Activated CD4-positive, alpha-beta T cell treated with anti-CD3 and anti-CD28 coated beads, Interleukin-10, Interleukin-2, amounts not matched to agents 100 ng/mL and 50 ng/mL, durations not matched to agents 16 hours and 8 hours (primary cell): ENCODE data around the gene TRERF1.
A peak's percentile ranks its signal among the peaks of the same experiment; 100 is the strongest.

Experiments used
- DNase-seq: peaks from one replicate; pipeline ENCODE4 v3.0.0-alpha.2; 2020

TRERF1 gene

GRCh38 chr6:42393339-42393738 lies 58.4 kb downstream of the TRERF1 start:
- no peak for DNase-seq

- DNase-seq = no peak
Measured at GRCh38 chr6:42392833-42393232, 58.9 kb downstream of the TRERF1 start.

- DNase-seq = no peak
Measured at GRCh38 chr6:42391441-42391840, 60.3 kb downstream of the TRERF1 start.

- peak; percentile 93 for DNase-seq
Measured at GRCh38 chr6:42390228-42390934, 61.3 kb downstream of the TRERF1 start.

GRCh38 chr6:42389736-42390135 lies 62.0 kb downstream of the TRERF1 start:
- DNase-seq = peak; percentile 34

GRCh38 chr6:42388046-42388445 lies 63.7 kb downstream of the TRERF1 start:
- no peak for DNase-seq

GRCh38 chr6:42387336-42387735 lies 64.4 kb downstream of the TRERF1 start:
- DNase-seq = peak; percentile 73

GRCh38 chr6:42385339-42385738 lies 66.4 kb downstream of the TRERF1 start:
- DNase-seq = no peak

- peak; percentile 83 for DNase-seq
Measured at GRCh38 chr6:42383421-42384205, 68.1 kb downstream of the TRERF1 start.

- DNase-seq = no peak
Measured at GRCh38 chr6:42381850-42382249, 69.9 kb downstream of the TRERF1 start.

GRCh38 chr6:42380228-42380979 lies 71.3 kb downstream of the TRERF1 start:
- no peak for DNase-seq

- no peak for DNase-seq
Measured at GRCh38 chr6:42378536-42378935, 73.2 kb downstream of the TRERF1 start.

- DNase-seq = peak; percentile 87
Measured at GRCh38 chr6:42378125-42378524, 73.6 kb downstream of the TRERF1 start.

- DNase-seq = no peak
Measured at GRCh38 chr6:42375007-42375635, 76.6 kb downstream of the TRERF1 start.

GRCh38 chr6:42374018-42374669 lies 77.6 kb downstream of the TRERF1 start:
- DNase-seq = peak; percentile 78

- DNase-seq = no peak
Measured at GRCh38 chr6:42372699-42373098, 79.0 kb downstream of the TRERF1 start.

- DNase-seq = no peak
Measured at GRCh38 chr6:42370323-42370985, 81.3 kb downstream of the TRERF1 start.

GRCh38 chr6:42369568-42369967 lies 82.2 kb downstream of the TRERF1 start:
- DNase-seq = peak; percentile 81

GRCh38 chr6:42368181-42368580 lies 83.5 kb downstream of the TRERF1 start:
- peak; percentile 88 for DNase-seq

- peak; percentile 79 for DNase-seq
Measured at GRCh38 chr6:42367353-42368011, 84.2 kb downstream of the TRERF1 start.

GRCh38 chr6:42366999-42367352 lies 84.8 kb downstream of the TRERF1 start:
- no peak for DNase-seq
